Gastrocnemius medialis (tissue), 4 donors: ENCODE data around the gene GEMIN2.

Source experiments
- CTCF ChIP-seq, 5 experiments: fragments of 450-650 bp in 3 of 5; fragments of 200-600 bp in 2 of 5; sonication (generic) in 2 of 5; IDR thresholded peaks in 4 of 5; conservative IDR thresholded peaks in 1 of 5; 1 replicate in 4 of 5; 2 replicates in 1 of 5; pipeline ENCODE4 v1.5.1; 2016 to 2019; ENCODE audit warnings: antibody characterized with exemption in 5 of 5, mild to moderate bottlenecking in 3 of 5, moderate library complexity in 3 of 5
- POLR2A ChIP-seq, 2 donors: fragments of 450-650 bp; IDR thresholded peaks; one replicate each; pipeline ENCODE4 v1.6.1; 2017; ENCODE audit warnings: antibody characterized with exemption in 2 of 2, mild to moderate bottlenecking in 2 of 2, moderate library complexity in 2 of 2

DNA sequence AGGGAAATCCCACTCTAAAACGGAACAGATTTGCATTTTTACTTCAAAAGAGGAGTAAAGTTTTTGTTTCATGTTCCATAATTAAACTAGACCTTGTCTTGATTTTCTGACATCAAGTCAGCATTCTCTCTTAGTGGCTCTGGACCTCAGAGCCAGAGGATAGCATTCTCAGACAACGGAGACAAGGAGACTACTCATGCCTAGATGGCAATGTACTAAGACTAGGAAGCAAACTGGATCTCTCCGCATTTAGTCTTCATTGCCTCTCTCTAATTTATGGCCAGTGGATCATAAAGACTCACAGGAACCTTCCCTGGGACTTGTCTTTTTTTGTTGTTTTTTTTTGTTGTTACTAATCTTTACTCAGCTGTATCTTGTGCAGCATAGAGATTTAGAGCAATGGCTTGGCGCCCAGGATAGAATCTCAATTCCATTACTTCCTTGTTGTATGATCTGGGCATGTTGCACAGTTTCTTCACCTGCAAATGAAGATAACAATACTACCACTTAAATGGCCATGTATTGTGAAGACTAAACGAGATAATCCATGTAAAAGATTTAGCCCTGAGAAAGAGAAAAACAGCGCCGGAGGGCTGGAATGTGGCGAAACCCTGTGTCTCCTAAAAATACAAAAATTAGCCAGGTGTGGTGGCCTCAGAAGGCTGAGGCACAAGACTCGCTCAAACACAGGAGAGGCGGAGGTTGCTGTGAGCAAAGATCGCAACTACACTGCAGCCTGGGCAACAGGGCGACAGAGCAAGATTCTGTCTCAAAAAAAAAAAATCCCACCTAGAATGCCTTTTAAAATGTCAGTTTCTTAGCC is 4.0 kb upstream of the GEMIN2 start:
- no peak for TF ChIP-seq CTCF (IDR thresholded peaks at IDR 0.05 in 4 of 5, conservative IDR thresholded peaks at IDR 0.05 in 1 of 5)
- no peak for TF ChIP-seq POLR2A (IDR thresholded peaks at IDR 0.05)
